ENCODE data around the gene EIF4E2. TPM values are rescaled to one million over a fixed set of nuclear protein-coding genes. Genes with fewer than 3 reads are reported as not detected.

The EIF4E2 gene
- total and polyA plus RNA-seq, 8 donors, result 2.3 to 79.3 (median 41.0) TPM

DNA sequence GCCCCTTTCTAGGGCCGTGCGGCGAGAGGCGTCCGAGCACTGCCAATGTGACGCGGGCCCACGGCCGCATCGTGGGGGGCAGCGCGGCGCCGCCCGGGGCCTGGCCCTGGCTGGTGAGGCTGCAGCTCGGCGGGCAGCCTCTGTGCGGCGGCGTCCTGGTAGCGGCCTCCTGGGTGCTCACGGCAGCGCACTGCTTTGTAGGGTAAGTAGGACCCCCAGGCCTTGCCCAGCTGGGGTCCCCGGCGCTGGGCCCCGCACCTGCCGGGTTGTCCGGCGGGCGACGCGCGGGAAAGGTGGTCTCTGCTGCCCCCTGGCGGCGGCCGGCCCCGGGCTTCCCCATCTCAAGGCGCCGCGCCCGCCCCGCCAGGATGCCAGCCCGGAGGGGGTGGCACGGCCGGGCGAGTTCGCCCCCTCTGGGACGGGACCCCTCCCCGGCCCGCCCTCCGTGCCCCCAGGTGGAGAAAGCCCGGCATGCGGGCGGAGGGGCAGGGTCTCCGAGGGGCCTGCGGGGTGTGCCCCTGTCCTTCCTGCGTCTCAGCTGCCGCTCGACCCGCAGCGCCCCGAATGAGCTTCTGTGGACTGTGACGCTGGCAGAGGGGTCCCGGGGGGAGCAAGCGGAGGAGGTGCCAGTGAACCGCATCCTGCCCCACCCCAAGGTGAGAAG, 28.4 kb upstream of the EIF4E2 start:
- H3K9me3 ChIP-seq, result no peaks in the 10 kb centered on the region
- peaks cover 32 to 95% (median 70%) of the 10 kb centered on the region in 3 donors for H3K27me3 ChIP-seq
- WGBS, 5 donors, result 0 to 12% (median 5%) methylated on average over 2 to 66 of the region's 66 CpGs
- DNase-seq, result peak; percentile 66 to 80
- intact Hi-C loops (cut with DNase I; ENCODE audit: low total_unique reads), result loop anchor here (5.0 kb wide), 1 partner anchor 85 kb away; no protein-coding TSS in a partner anchor
- H3K4me3 ChIP-seq, result peak overlapping the region; percentile 20 to 49 (median 32)
- TF ChIP-seq EP300 (IDR thresholded peaks at IDR 0.05), result no peak
- TF ChIP-seq POLR2A (IDR thresholded peaks at IDR 0.05), result no peak
- TF ChIP-seq, protein P1, sequence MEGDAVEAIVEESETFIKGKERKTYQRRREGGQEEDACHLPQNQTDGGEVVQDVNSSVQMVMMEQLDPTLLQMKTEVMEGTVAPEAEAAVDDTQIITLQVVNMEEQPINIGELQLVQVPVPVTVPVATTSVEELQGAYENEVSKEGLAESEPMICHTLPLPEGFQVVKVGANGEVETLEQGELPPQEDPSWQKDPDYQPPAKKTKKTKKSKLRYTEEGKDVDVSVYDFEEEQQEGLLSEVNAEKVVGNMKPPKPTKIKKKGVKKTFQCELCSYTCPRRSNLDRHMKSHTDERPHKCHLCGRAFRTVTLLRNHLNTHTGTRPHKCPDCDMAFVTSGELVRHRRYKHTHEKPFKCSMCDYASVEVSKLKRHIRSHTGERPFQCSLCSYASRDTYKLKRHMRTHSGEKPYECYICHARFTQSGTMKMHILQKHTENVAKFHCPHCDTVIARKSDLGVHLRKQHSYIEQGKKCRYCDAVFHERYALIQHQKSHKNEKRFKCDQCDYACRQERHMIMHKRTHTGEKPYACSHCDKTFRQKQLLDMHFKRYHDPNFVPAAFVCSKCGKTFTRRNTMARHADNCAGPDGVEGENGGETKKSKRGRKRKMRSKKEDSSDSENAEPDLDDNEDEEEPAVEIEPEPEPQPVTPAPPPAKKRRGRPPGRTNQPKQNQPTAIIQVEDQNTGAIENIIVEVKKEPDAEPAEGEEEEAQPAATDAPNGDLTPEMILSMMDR (IDR thresholded peaks at IDR 0.05), result peak in 5 of 7 experiments; percentile 15 to 94 (median 86)
- TF ChIP-seq POLR2AphosphoS5 (IDR thresholded peaks at IDR 0.05), result no peak
- H3K4me1 ChIP-seq, result peaks cover 34 to 47% (median 38%) of the 10 kb centered on the region in 4 donors
- no peaks in the 10 kb centered on the region for H3K36me3 ChIP-seq
- H3K27ac ChIP-seq, result no peak overlapping the region

DNA sequence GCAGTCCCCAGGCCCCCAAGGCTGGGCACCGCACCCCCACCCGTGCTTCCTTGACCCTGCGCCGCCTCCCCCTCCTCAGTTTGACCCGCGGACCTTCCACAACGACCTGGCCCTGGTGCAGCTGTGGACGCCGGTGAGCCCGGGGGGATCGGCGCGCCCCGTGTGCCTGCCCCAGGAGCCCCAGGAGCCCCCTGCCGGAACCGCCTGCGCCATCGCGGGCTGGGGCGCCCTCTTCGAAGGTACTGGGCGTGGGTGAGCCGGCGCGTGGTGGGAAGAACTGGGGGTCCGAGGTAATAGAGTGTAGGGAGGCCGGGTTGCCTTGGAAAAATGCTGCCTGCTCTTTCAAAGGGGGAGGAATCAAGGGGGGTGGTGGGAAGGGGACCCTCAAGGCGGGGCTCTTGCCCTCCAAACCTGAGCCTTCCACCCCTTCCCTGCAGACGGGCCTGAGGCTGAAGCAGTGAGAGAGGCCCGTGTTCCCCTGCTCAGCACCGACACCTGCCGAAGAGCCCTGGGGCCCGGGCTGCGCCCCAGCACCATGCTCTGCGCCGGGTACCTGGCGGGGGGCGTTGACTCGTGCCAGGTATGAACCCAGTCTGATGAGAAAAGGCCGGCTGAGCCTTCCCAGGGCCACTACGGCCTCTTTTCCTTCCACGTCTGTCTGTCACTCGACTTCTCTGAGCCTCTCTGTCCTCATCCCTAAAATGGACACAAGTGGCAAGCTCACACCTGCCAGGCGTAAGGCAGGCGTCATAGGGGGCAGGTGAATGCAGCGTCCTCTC, 27.7 kb upstream of the EIF4E2 start:
- intact Hi-C loops (cut with DNase I; ENCODE audit: low total_unique reads), result loop anchor here (5.0 kb wide), 1 partner anchor 86 kb away; no protein-coding TSS in a partner anchor
- H3K9me3 ChIP-seq, result no peaks in the 10 kb centered on the region
- TF ChIP-seq, protein P1 (IDR thresholded peaks at IDR 0.05), result no peak
- no peak for TF ChIP-seq POLR2A (IDR thresholded peaks at IDR 0.05)
- TF ChIP-seq POLR2AphosphoS5 (IDR thresholded peaks at IDR 0.05), result no peak
- TF ChIP-seq EP300 (IDR thresholded peaks at IDR 0.05), result no peak
- no peak for DNase-seq
- H3K36me3 ChIP-seq, result no peaks in the 10 kb centered on the region
- H3K4me3 ChIP-seq, result peak overlapping the region in 3 of 4 donors; percentile 26 to 49 (median 37)
- H3K4me1 ChIP-seq, result peaks cover 34 to 47% (median 38%) of the 10 kb centered on the region in 4 donors
- peaks cover 32 to 96% (median 70%) of the 10 kb centered on the region in 3 donors for H3K27me3 ChIP-seq
- H3K27ac ChIP-seq, result no peak overlapping the region
- WGBS, 5 donors, result 15 to 32% (median 19%) methylated on average over 17 to 46 of the region's 46 CpGs

GRCh38 chr2:232523402-232523681, 27.1 kb upstream of the EIF4E2 start:
- no peak overlapping the region for H3K27ac ChIP-seq
- WGBS, 5 donors, result 6 to 21% (median 15%) methylated on average over 9 to 16 of the region's 16 CpGs
- DNase-seq, result no peak
- peaks cover 34 to 47% (median 38%) of the 10 kb centered on the region in 4 donors for H3K4me1 ChIP-seq
- H3K9me3 ChIP-seq, result no peaks in the 10 kb centered on the region
- H3K36me3 ChIP-seq, result no peaks in the 10 kb centered on the region
- TF ChIP-seq POLR2AphosphoS5 (IDR thresholded peaks at IDR 0.05) (no peak), EP300 (IDR thresholded peaks at IDR 0.05) (no peak), POLR2A (IDR thresholded peaks at IDR 0.05) (no peak)
- TF ChIP-seq, protein P1 (IDR thresholded peaks at IDR 0.05), result no peak
- H3K27me3 ChIP-seq, result peaks cover 32 to 96% (median 70%) of the 10 kb centered on the region in 3 donors
- peak overlapping the region in 3 of 4 donors; percentile 34 to 50 (median 35) for H3K4me3 ChIP-seq
- intact Hi-C loops (cut with DNase I; ENCODE audit: low total_unique reads), result loop anchor here (5.0 kb wide), 1 partner anchor 86 kb away; no protein-coding TSS in a partner anchor

All from stomach (tissue), 9 donors.